Coronary artery (tissue), 2 donors: ENCODE measurements around the gene TTI1.

Source experiments
- DNase-seq: peaks from one replicate; pipeline ENCODE4 v3.0.0-alpha.2; 2017; ENCODE audit warnings: low spot score
- H3K27ac ChIP-seq, 2 donors: fragments of 200-600 bp; sonication (generic); one replicate each; pipeline ENCODE4 v1.5.1; 2016 to 2019
- H3K4me3 ChIP-seq: fragments of 200-600 bp; sonication (generic); 2 replicates; pipeline ENCODE4 v1.5.1; 2016; ENCODE audit warnings: mild to moderate bottlenecking, moderate library complexity
- CTCF ChIP-seq: fragments of 200-600 bp; sonication (generic); IDR thresholded peaks from one replicate; pipeline ENCODE4 v1.5.1; 2019; ENCODE audit warnings: antibody characterized with exemption

The TTI1 gene

GRCh38 chr20:38033330-38034107, at the start of gene TTI1, which contains the start of gene RPRD1B:
Gene TTI1, minus strand, starts transcription at chr20:38033456. Its CDS starts 19,640 bp downstream, at chr20:38013816.
Gene RPRD1B, plus strand, starts transcription at chr20:38033746. Its CDS starts 202 bp downstream, at chr20:38033948.
- H3K27ac ChIP-seq, result peak within 1 kb of the TSS; percentile 90 to 99
- DNase-seq, result peak; percentile 93
- TF ChIP-seq CTCF, result no peak
- peak within 1 kb of the TSS; percentile 93 for H3K4me3 ChIP-seq

GRCh38 chr20:38082894-38083293, 49.6 kb upstream of the TTI1 start:
- no peak for DNase-seq
- no peak for TF ChIP-seq CTCF
- H3K4me3 ChIP-seq, result no peak overlapping the region
- H3K27ac ChIP-seq, result peak overlapping the region in 1 of 2 donors; percentile 78

GRCh38 chr20:38081575-38081974, 48.3 kb upstream of the TTI1 start:
- no peak for TF ChIP-seq CTCF
- no peak overlapping the region for H3K4me3 ChIP-seq
- H3K27ac ChIP-seq, result no peak overlapping the region
- no peak for DNase-seq

GRCh38 chr20:38079353-38079752, 46.1 kb upstream of the TTI1 start:
- no peak for TF ChIP-seq CTCF
- Histone ChIP-seq H3K27ac (no peak overlapping the region), H3K4me3 (no peak overlapping the region)
- DNase-seq, result no peak

GRCh38 chr20:38078084-38078483, 44.8 kb upstream of the TTI1 start:
- no peak overlapping the region for H3K4me3 ChIP-seq
- peak overlapping the region; percentile 3 to 73 for H3K27ac ChIP-seq
- no peak for DNase-seq
- no peak for TF ChIP-seq CTCF

- DNase-seq, result no peak
- H3K4me3 ChIP-seq, result no peak overlapping the region
- no peak for TF ChIP-seq CTCF
- H3K27ac ChIP-seq, result peak overlapping the region; percentile 64 to 66
These were observed 43.3 kb upstream of the TTI1 start for GRCh38 chr20:38076548-38076947.
